H1 (cell line): ENCODE measurements around the gene DCAF7. TPM values are rescaled to one million over a fixed set of nuclear protein-coding genes. Genes with fewer than 3 reads are reported as not detected.

Experiments
- ATF2 ChIP-seq: IDR thresholded peaks from 2 replicates; pipeline ENCODE4 v1.6.1; 2012; ENCODE audit warnings: low read length, inconsistent platforms
- CHD2 ChIP-seq: IDR thresholded peaks from 2 replicates; pipeline ENCODE4 v1.6.1; 2012; ENCODE audit warnings: low read length, improper control_type of control experiment
- NRF1 ChIP-seq: IDR thresholded peaks from 2 replicates; pipeline ENCODE4 v1.6.1; 2011; ENCODE audit warnings: mild to moderate bottlenecking, low read depth, low read length, improper control_type of control experiment
- POLR2A ChIP-seq, 2 experiments: IDR thresholded peaks; 1 replicate in 1 of 2; 2 replicates in 1 of 2; pipeline ENCODE4 v1.6.1; 2011; ENCODE audit warnings: low read depth in 2 of 2, low read length in 2 of 2, mild to moderate bottlenecking in 2 of 2; ENCODE audit errors: control extremely low read depth in 1 of 2
- RNF2 ChIP-seq: fragments of 200-900, 300-1000 bp; sonication (generic); IDR thresholded peaks from 2 replicates; pipeline ENCODE4 v1.7.1; 2016; ENCODE audit warnings: borderline replicate concordance, low read depth, mild to moderate bottlenecking, antibody characterized with exemption, low read length; ENCODE audit not compliant: poor library complexity, severe bottlenecking; ENCODE audit errors: missing control alignments
- SP1 ChIP-seq: IDR thresholded peaks from 2 replicates; pipeline ENCODE4 v1.6.1; 2011; ENCODE audit warnings: low read depth, low read length
- polyA plus RNA-seq, 7 experiments: library from polyadenylated mRNA; depleted of rRNA in 3 of 7; stranded (reverse) in 5 of 7; unstranded in 2 of 7; fragments of >200 nt in 5 of 7; fragments of 200-250 nt in 2 of 7; gene quantifications; 1 replicate in 5 of 7; 2 replicates in 1 of 7; 4 replicates in 1 of 7; pipeline versions ENCODE4 v1.2.1 to v1.2.3, GENCODE V29; 2011 to 2013; ENCODE audit warnings: missing spikeins in 2 of 7, mixed read lengths in 2 of 7
- total RNA-seq: library from RNA; stranded (reverse); fragmentation: NEBNext Ultra II Directional; extraction: Animal tissue kit (Norgen Biotek cat#: 25700); gene quantifications from 2 replicates; pipeline ENCODE4 v1.2.1, GENCODE V29; 2021

The DCAF7 gene
- total and polyA plus RNA-seq, 2 of the 8 experiments (the other 6 are each of a cell fraction or from before 2014, with no cell fraction given), result 74.9 to 94.1 TPM

GRCh38 chr17:63609816-63610573 is 59.7 kb downstream of the DCAF7 start (continued):
- TF ChIP-seq SP1 (no peak), POLR2A (IDR thresholded peaks at IDR 0.05; ENCODE audit: control extremely low read depth in 1 of 2, low read depth in 2 of 2, low read length in 2 of 2) (no peak), ATF2 (no peak), RNF2 (no peak), NRF1 (no peak), CHD2 (no peak)
